GM12878 (cell line): ENCODE results near the gene SLC24A3. TPM values are rescaled to one million over a fixed set of nuclear protein-coding genes. Genes with fewer than 3 reads are reported as not detected.

ENCODE experiments used
- ATAC-seq: fragments of 200-7000 bp; cut with Tn5 transposase; 3 replicates; pipeline ENCODE4 v1.9.1; 2020; ENCODE audit warnings: mild to moderate bottlenecking, moderate library complexity
- BruUV-seq: library from RNA; stranded (reverse); fragments of 400-500 nt; replicated peaks from 2 replicates; lab custom pipeline; 2021; lab: Mats Ljungman, UMichigan
- CTCF ChIA-PET: fragments of 300-600 bp; sonication (Branson Sonifier 250); formaldehyde crosslinking; extraction: SDS; loops from one replicate; lab custom pipeline; 2021; ENCODE audit warnings: inconsistent platforms; lab: Yijun Ruan, JAX
- POLR2A ChIA-PET: fragments of 350-600 bp; formaldehyde crosslinking; extraction: SDS; loops from one replicate; lab custom pipeline; 2021; ENCODE audit warnings: inconsistent platforms; lab: Charles Lee
- RAD21 ChIA-PET: fragments of 300-600 bp; sonication (Branson Sonifier 250); formaldehyde crosslinking; loops from one replicate; lab custom pipeline; 2023; ENCODE audit warnings: antibody characterized with exemption; ENCODE audit not compliant: unreplicated experiment; lab: Charles Lee
- SMC1A ChIA-PET: fragments of 300-600 bp; sonication (Branson Sonifier 250); formaldehyde crosslinking; loops from one replicate; lab custom pipeline; 2023; ENCODE audit not compliant: unreplicated experiment, uncharacterized antibody; lab: Charles Lee
- DNase-seq: peaks from one replicate; pipeline ENCODE4 v3.0.0-alpha.2; 2011; ENCODE audit warnings: low read depth, low spot score
- FAIRE-seq: peaks from 3 replicates; lab custom pipeline; 2011; peaks lifted over from hg19 to GRCh38; lab: Jason Lieb, UNC
- H2AFZ ChIP-seq: 2 replicates; pipeline ENCODE4 v1.6.0; 2011; ENCODE audit warnings: low read depth, low read length, control low read depth; ENCODE audit not compliant: control insufficient read depth
- H3K27ac ChIP-seq: 2 replicates; pipeline ENCODE4 v1.5.1; 2011; ENCODE audit warnings: control low read depth; ENCODE audit not compliant: control insufficient read depth, insufficient read depth
- H3K27me3 ChIP-seq, 2 experiments: replicated peaks in 1 of 2; 2 replicates each; pipeline versions ENCODE4 v1.6.0 to v1.6.1; 2011; ENCODE audit warnings: low read length in 1 of 2; ENCODE audit not compliant: control insufficient read depth in 2 of 2, insufficient read depth in 2 of 2
- H3K36me3 ChIP-seq, 2 experiments: 2 replicates each; pipeline ENCODE4 v1.5.1; 2011; ENCODE audit warnings: low read length in 1 of 2; ENCODE audit not compliant: control insufficient read depth in 2 of 2, insufficient read depth in 2 of 2
- H3K4me1 ChIP-seq: 2 replicates; pipeline ENCODE4 v1.6.1; 2011; ENCODE audit warnings: mild to moderate bottlenecking, low read length, moderate library complexity, mixed read lengths; ENCODE audit not compliant: control insufficient read depth, insufficient read depth
- H3K4me2 ChIP-seq: 2 replicates; pipeline ENCODE4 v1.6.0; 2011; ENCODE audit warnings: control low read depth; ENCODE audit not compliant: control insufficient read depth, insufficient read depth
- H3K4me3 ChIP-seq: fragments of 200-600 bp; sonication (generic); 2 replicates; pipeline ENCODE4 v1.5.1; 2016
- H3K79me2 ChIP-seq: 2 replicates; pipeline ENCODE4 v1.6.0; 2011; ENCODE audit warnings: low read length; ENCODE audit not compliant: control insufficient read depth, insufficient read depth
- H3K9ac ChIP-seq: 2 replicates; pipeline ENCODE4 v1.8.0; 2011; ENCODE audit warnings: low read length, control low read depth, mixed read lengths; ENCODE audit not compliant: control insufficient read depth, insufficient read depth
- H3K9me3 ChIP-seq: replicated peaks from 3 replicates; pipeline ENCODE4 v1.5.1; 2011; ENCODE audit warnings: mild to moderate bottlenecking, low read length; ENCODE audit not compliant: control insufficient read depth, insufficient read depth
- H4K20me1 ChIP-seq: 2 replicates; pipeline ENCODE4 v1.6.0; 2011; ENCODE audit not compliant: control insufficient read depth, insufficient read depth
- ATF7 ChIP-seq: fragments of 450-650 bp; IDR thresholded peaks from 2 replicates; pipeline ENCODE4 v1.6.1; 2016; ENCODE audit warnings: low read depth, mild to moderate bottlenecking
- ETV6 ChIP-seq, 2 experiments: fragments of 450-650 bp in 1 of 2; IDR thresholded peaks in 1 of 2; conservative IDR thresholded peaks in 1 of 2; 2 replicates each; pipeline ENCODE4 v1.6.1; 2014; ENCODE audit warnings: antibody characterized with exemption in 1 of 2, borderline replicate concordance in 1 of 2, low read depth in 1 of 2, mild to moderate bottlenecking in 1 of 2, moderate library complexity in 1 of 2
- HDGF ChIP-seq: fragments of 450-650 bp; IDR thresholded peaks from 2 replicates; pipeline ENCODE4 v1.6.1; 2016; ENCODE audit warnings: antibody characterized with exemption
- KDM1A ChIP-seq: fragments of 200-600 bp; sonication (generic); IDR thresholded peaks from 2 replicates; pipeline ENCODE4 v1.6.1; 2016; ENCODE audit warnings: borderline replicate concordance
- MEF2B ChIP-seq: fragments of 450-650 bp; IDR thresholded peaks from 2 replicates; pipeline ENCODE4 v1.6.1; 2018; ENCODE audit warnings: mild to moderate bottlenecking, moderate library complexity; ENCODE audit not compliant: partially characterized antibody, poor library complexity, severe bottlenecking
- MTA3 ChIP-seq: IDR thresholded peaks from 2 replicates; pipeline ENCODE4 v1.6.1; 2012; ENCODE audit warnings: low read length, inconsistent platforms, borderline replicate concordance
- NFYB ChIP-seq: IDR thresholded peaks from 2 replicates; pipeline ENCODE4 v1.6.1; 2011; ENCODE audit warnings: low read depth, mild to moderate bottlenecking, low read length, improper control_type of control experiment, moderate library complexity; ENCODE audit not compliant: insufficient read depth
- POLR2A ChIP-seq: IDR thresholded peaks from 2 replicates; pipeline ENCODE4 v1.6.1; 2011; ENCODE audit warnings: low read depth, mild to moderate bottlenecking, low read length
- RB1 ChIP-seq: fragments of 450-650 bp; formaldehyde crosslinking; IDR thresholded peaks from 2 replicates; pipeline ENCODE4 v1.6.1; 2017; ENCODE audit warnings: mild to moderate bottlenecking, borderline replicate concordance
- RELA ChIP-seq: fragments of 450-650 bp; IDR thresholded peaks from 2 replicates; pipeline ENCODE4 v1.8.0; 2014; ENCODE audit warnings: borderline replicate concordance; ENCODE audit not compliant: partially characterized antibody
- RFX5 ChIP-seq: IDR thresholded peaks from 2 replicates; pipeline ENCODE4 v1.6.1; 2011; ENCODE audit warnings: low read depth, low read length, improper control_type of control experiment
- ZBED1 ChIP-seq: IDR thresholded peaks from 2 replicates; pipeline ENCODE4 v1.6.1; 2016; ENCODE audit warnings: borderline replicate concordance
- ZNF24 ChIP-seq: fragments of 450-650 bp; IDR thresholded peaks from 2 replicates; pipeline ENCODE4 v1.6.1; 2017; ENCODE audit warnings: antibody characterized with exemption, mild to moderate bottlenecking
- ZSCAN29 ChIP-seq: fragments of 450-650 bp; IDR thresholded peaks from 2 replicates; pipeline ENCODE4 v1.6.1; 2017; ENCODE audit warnings: mild to moderate bottlenecking, moderate library complexity
- WGBS: methylation state at CpG from one replicate; pipeline ENCODE4 v1.1.6; 2016; ENCODE audit warnings: low lambda C conversion rate; ENCODE audit not compliant: insufficient replicate concordance, insufficient coverage; ENCODE audit errors: missing lambda C conversion rate; 5-methylcytosine and 5-hydroxymethylcytosine counted together
- in situ Hi-C: fragments of 300-500 bp; cut with MboI; formaldehyde crosslinking; loops from 9 replicates; pipeline ENCODE4 v1.14.3; 2018; ENCODE audit warnings: mixed read lengths
- intact Hi-C: fragments of 100-400 bp; cut with micrococcal nuclease; formaldehyde crosslinking; loops from one replicate; pipeline ENCODE4 v1.14.2; 2022; ENCODE audit not compliant: unreplicated experiment
- polyA plus RNA-seq, 11 experiments: library from polyadenylated mRNA; depleted of rRNA in 4 of 11; unstranded in 6 of 11; stranded (reverse) in 5 of 11; fragments of >200 nt; fragmentation: Nextera tagmentation in 4 of 11; fragmentation: Illumina TruSeq in 1 of 11; extraction: Ambion mirVana in 4 of 11; extraction: Trizol in 1 of 11; gene quantifications; 1 replicate in 1 of 11; 2 replicates in 10 of 11; pipeline versions ENCODE4 v1.2.1 to v1.2.3, GENCODE V29; 2011 to 2016; ENCODE audit warnings: inconsistent platforms in 2 of 11, missing spikeins in 2 of 11, low read depth in 1 of 11
- total RNA-seq, 4 experiments: library from RNA; depleted of rRNA in 3 of 4; stranded (reverse); fragments of >200 nt in 3 of 4; fragmentation: Illumina TruSeq in 1 of 4; extraction: Trizol in 1 of 4; gene quantifications; 2 replicates each; pipeline versions ENCODE4 v1.2.1 to v1.2.3, GENCODE V29; 2013 to 2021
- TF ChIP-seq, protein P1 (sequence below): IDR thresholded peaks from 2 replicates; pipeline ENCODE4 v1.6.1; 2012; ENCODE audit warnings: low read depth, low read length, improper control_type of control experiment
- TF ChIP-seq, protein P2 (sequence below): IDR thresholded peaks from 2 replicates; pipeline ENCODE4 v1.6.1; 2012; ENCODE audit warnings: improper control_type of control experiment, low read depth, low read length; ENCODE audit not compliant: insufficient replicate concordance
- TF ChIP-seq, protein P3 (sequence below): fragments of 450-650 bp; IDR thresholded peaks from 2 replicates; pipeline ENCODE4 v1.6.1; 2018; ENCODE audit warnings: mild to moderate bottlenecking, low read depth, moderate library complexity; ENCODE audit not compliant: partially characterized antibody

The SLC24A3 gene
- total and polyA plus RNA-seq, 10 of the 15 experiments (the other 5 are each of a cell fraction or from before 2014, with no cell fraction given), result 0.04 TPM; not detected in 9

DNA sequence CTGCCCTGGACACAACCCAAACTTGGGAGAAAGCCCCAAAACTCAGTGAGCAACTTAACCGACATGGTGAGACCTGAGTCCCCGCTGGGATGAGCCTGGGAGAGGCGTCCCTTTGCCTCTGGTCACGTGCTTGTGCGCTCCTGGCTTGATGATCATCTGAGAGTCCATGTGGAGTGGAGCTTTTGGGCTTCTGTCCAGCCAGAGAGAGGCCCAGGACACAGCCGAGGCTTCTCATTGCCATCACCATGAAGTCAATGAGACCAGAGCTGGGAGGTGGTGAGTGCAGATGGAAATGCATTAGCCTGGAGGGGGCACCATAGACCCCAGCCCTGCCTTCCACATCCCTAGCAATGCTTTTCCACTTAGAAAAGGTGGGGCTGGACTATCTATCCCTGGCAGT, 250.0 kb downstream of the SLC24A3 start (continued):
- TF ChIP-seq, protein P1, sequence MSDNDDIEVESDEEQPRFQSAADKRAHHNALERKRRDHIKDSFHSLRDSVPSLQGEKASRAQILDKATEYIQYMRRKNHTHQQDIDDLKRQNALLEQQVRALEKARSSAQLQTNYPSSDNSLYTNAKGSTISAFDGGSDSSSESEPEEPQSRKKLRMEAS, result no peak

DNA sequence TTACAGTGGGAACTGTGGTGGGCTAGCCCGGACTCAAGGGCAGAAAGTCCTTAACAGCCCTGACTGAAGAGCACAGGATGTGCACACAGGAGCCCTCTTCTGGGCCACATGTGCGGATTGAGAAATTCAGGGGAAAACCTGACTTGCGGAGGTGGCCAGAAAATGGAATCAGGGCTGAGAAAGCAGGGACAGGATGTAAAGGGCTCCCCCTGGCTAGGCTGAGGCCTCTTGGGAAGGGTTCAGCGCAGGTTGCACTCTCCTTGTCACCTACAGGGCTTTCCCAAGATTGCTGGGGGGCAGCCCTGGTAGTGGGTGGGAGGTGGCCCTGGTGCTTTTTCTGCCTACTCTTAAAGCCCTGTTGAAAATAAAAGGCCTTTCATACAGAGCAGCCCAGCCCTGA, 251.2 kb downstream of the SLC24A3 start:
- H3K4me1 ChIP-seq, result no peaks in the 10 kb centered on the region
- H2AFZ ChIP-seq, result no peak overlapping the region
- no TSS peak for BruUV-seq
- in situ Hi-C loops, result no loop called here
- H3K27ac ChIP-seq, result no peak overlapping the region
- FAIRE-seq, result no peak
- no peaks in the 10 kb centered on the region for H3K36me3 ChIP-seq
- no peak for ATAC-seq
- H3K9me3 ChIP-seq, result no peaks in the 10 kb centered on the region
- DNase-seq, result no peak
- no peaks in the 10 kb centered on the region for H3K79me2 ChIP-seq
- H4K20me1 ChIP-seq, result no peaks in the 10 kb centered on the region
- H3K9ac ChIP-seq, result no peak overlapping the region
- H3K27me3 ChIP-seq, result no peaks in the 10 kb centered on the region; a peak in 1 of 4 replicates
- ChIA-PET SMC1A (interaction anchor here (0.6 kb wide), 2 partner anchors 78 to 137 kb away, joined by 3 read pairs; no protein-coding TSS in a partner anchor), POLR2A (no interaction called here), RAD21 (no interaction called here), CTCF (no interaction called here)
- H3K4me2 ChIP-seq, result no peak overlapping the region
- no peak overlapping the region for H3K4me3 ChIP-seq
- intact Hi-C loops, result no loop called here
- WGBS, result 16% methylated on average over 4 of the region's 4 CpGs
- TF ChIP-seq MTA3 (no peak), NFYB (no peak), HDGF (no peak), ZNF24 (no peak), RB1 (no peak), RELA (no peak), RFX5 (no peak), ZSCAN29 (no peak), KDM1A (no peak), ATF7 (no peak), ZBED1 (no peak), POLR2A (no peak), MEF2B (no peak), ETV6 (conservative IDR thresholded peaks at IDR 0.05 in 1 of 2, IDR thresholded peaks at IDR 0.05 in 1 of 2; ENCODE audit: borderline replicate concordance in 1 of 2, low read depth in 1 of 2) (no peak)
- TF ChIP-seq, protein P2, sequence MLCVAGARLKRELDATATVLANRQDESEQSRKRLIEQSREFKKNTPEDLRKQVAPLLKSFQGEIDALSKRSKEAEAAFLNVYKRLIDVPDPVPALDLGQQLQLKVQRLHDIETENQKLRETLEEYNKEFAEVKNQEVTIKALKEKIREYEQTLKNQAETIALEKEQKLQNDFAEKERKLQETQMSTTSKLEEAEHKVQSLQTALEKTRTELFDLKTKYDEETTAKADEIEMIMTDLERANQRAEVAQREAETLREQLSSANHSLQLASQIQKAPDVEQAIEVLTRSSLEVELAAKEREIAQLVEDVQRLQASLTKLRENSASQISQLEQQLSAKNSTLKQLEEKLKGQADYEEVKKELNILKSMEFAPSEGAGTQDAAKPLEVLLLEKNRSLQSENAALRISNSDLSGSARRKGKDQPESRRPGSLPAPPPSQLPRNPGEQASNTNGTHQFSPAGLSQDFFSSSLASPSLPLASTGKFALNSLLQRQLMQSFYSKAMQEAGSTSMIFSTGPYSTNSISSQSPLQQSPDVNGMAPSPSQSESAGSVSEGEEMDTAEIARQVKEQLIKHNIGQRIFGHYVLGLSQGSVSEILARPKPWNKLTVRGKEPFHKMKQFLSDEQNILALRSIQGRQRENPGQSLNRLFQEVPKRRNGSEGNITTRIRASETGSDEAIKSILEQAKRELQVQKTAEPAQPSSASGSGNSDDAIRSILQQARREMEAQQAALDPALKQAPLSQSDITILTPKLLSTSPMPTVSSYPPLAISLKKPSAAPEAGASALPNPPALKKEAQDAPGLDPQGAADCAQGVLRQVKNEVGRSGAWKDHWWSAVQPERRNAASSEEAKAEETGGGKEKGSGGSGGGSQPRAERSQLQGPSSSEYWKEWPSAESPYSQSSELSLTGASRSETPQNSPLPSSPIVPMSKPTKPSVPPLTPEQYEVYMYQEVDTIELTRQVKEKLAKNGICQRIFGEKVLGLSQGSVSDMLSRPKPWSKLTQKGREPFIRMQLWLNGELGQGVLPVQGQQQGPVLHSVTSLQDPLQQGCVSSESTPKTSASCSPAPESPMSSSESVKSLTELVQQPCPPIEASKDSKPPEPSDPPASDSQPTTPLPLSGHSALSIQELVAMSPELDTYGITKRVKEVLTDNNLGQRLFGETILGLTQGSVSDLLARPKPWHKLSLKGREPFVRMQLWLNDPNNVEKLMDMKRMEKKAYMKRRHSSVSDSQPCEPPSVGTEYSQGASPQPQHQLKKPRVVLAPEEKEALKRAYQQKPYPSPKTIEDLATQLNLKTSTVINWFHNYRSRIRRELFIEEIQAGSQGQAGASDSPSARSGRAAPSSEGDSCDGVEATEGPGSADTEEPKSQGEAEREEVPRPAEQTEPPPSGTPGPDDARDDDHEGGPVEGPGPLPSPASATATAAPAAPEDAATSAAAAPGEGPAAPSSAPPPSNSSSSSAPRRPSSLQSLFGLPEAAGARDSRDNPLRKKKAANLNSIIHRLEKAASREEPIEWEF, result no peak
- TF ChIP-seq, protein P3, sequence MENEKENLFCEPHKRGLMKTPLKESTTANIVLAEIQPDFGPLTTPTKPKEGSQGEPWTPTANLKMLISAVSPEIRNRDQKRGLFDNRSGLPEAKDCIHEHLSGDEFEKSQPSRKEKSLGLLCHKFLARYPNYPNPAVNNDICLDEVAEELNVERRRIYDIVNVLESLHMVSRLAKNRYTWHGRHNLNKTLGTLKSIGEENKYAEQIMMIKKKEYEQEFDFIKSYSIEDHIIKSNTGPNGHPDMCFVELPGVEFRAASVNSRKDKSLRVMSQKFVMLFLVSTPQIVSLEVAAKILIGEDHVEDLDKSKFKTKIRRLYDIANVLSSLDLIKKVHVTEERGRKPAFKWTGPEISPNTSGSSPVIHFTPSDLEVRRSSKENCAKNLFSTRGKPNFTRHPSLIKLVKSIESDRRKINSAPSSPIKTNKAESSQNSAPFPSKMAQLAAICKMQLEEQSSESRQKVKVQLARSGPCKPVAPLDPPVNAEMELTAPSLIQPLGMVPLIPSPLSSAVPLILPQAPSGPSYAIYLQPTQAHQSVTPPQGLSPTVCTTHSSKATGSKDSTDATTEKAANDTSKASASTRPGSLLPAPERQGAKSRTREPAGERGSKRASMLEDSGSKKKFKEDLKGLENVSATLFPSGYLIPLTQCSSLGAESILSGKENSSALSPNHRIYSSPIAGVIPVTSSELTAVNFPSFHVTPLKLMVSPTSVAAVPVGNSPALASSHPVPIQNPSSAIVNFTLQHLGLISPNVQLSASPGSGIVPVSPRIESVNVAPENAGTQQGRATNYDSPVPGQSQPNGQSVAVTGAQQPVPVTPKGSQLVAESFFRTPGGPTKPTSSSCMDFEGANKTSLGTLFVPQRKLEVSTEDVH, result no peak
